ENCODE results near the gene TRIM75.

The TRIM75 gene

GRCh38 chr4:165106518-165106917, 52.9 kb downstream of the TRIM75 start:
- Histone ChIP-seq H3K27me3 (ENCODE audit: insufficient read depth, low read length, poor library complexity) (no peaks in the 10 kb centered on the region), H3K9ac (ENCODE audit: low read depth, low read length) (no peak overlapping the region), H3K4me1 (ENCODE audit: insufficient read depth, low read length) (no peaks in the 10 kb centered on the region), H3K36me3 (ENCODE audit: insufficient read depth, low read length) (no peaks in the 10 kb centered on the region), H3K9me3 (ENCODE audit: insufficient read depth, low read length, severe bottlenecking) (no peaks in the 10 kb centered on the region), H3K79me2 (ENCODE audit: insufficient read depth, low read length) (no peaks in the 10 kb centered on the region), H4K20me1 (ENCODE audit: insufficient read depth, low read length) (no peaks in the 10 kb centered on the region), H2AFZ (ENCODE audit: low read depth, low read length) (no peak overlapping the region), H3K4me3 (ENCODE audit: low read depth in 1 of 2, low read length in 2 of 2) (no peak overlapping the region), H3K27ac (ENCODE audit: low read length) (no peak overlapping the region), H3K4me2 (ENCODE audit: insufficient read depth, low read length) (no peak overlapping the region)
- no peak for ATAC-seq (ENCODE audit: insufficient read depth, low read depth)
- no peak for TF ChIP-seq EZH2 (IDR thresholded peaks at IDR 0.05; ENCODE audit: borderline replicate concordance, low read depth, low read length, severe bottlenecking)
- TF ChIP-seq, protein P1, sequence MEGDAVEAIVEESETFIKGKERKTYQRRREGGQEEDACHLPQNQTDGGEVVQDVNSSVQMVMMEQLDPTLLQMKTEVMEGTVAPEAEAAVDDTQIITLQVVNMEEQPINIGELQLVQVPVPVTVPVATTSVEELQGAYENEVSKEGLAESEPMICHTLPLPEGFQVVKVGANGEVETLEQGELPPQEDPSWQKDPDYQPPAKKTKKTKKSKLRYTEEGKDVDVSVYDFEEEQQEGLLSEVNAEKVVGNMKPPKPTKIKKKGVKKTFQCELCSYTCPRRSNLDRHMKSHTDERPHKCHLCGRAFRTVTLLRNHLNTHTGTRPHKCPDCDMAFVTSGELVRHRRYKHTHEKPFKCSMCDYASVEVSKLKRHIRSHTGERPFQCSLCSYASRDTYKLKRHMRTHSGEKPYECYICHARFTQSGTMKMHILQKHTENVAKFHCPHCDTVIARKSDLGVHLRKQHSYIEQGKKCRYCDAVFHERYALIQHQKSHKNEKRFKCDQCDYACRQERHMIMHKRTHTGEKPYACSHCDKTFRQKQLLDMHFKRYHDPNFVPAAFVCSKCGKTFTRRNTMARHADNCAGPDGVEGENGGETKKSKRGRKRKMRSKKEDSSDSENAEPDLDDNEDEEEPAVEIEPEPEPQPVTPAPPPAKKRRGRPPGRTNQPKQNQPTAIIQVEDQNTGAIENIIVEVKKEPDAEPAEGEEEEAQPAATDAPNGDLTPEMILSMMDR (IDR thresholded peaks at IDR 0.05; ENCODE audit: borderline replicate concordance, extremely low read depth, low read length, poor library complexity, severe bottlenecking): no peak
- DNase-seq: no peak

All from DND-41 (cell line).